A172 (cell line): ENCODE measurements around the gene METTL15. TPM values are rescaled to one million over a fixed set of nuclear protein-coding genes. Genes with fewer than 3 reads are reported as not detected.
"Not testable (repeated sequence)": the region's sequence is repeated elsewhere in the genome, so short reads cannot be mapped to it uniquely, and the experiment has no call there.

Source experiments
- DNase-seq: peaks from one replicate; pipeline ENCODE4 v3.0.0-alpha.2; 2015; ENCODE audit warnings: low spot score
- total RNA-seq: library from RNA; depleted of rRNA; stranded (reverse); fragments of >200 nt; shearing (Covaris generic); gene quantifications from 2 replicates; pipeline ENCODE4 v1.2.3, GENCODE V29; 2014

Gene METTL15
- total RNA-seq, 1 experiment from 2014 or later = 21.2 TPM

- DNase-seq = no peak
These were observed 87.3 kb downstream of the METTL15 start for GRCh38 chr11:28195449-28195848.

GRCh38 chr11:28209906-28210305 is 101.7 kb downstream of the METTL15 start:
- DNase-seq = no peak

- DNase-seq = not testable (repeated sequence)
These were observed 113.9 kb downstream of the METTL15 start for GRCh38 chr11:28222063-28222462.

GRCh38 chr11:28223577-28223976 is 115.4 kb downstream of the METTL15 start:
- DNase-seq = no peak

- no peak for DNase-seq
These were observed 115.8 kb downstream of the METTL15 start for GRCh38 chr11:28223994-28224393.

- DNase-seq = no peak
These were observed 119.3 kb downstream of the METTL15 start for GRCh38 chr11:28227460-28227859.

GRCh38 chr11:28228196-28228895 is 120.2 kb downstream of the METTL15 start:
- DNase-seq = no peak

- no peak for DNase-seq
These were observed 123.3 kb downstream of the METTL15 start for GRCh38 chr11:28231475-28231874.

GRCh38 chr11:28232649-28233048 is 124.5 kb downstream of the METTL15 start:
- no peak for DNase-seq

GRCh38 chr11:28241760-28242159 is 133.6 kb downstream of the METTL15 start:
- no peak for DNase-seq

GRCh38 chr11:28242596-28242995 is 134.4 kb downstream of the METTL15 start:
- no peak for DNase-seq

- no peak for DNase-seq
These were observed 134.9 kb downstream of the METTL15 start for GRCh38 chr11:28243061-28243460.

GRCh38 chr11:28243581-28243980 is 135.4 kb downstream of the METTL15 start:
- DNase-seq = no peak

GRCh38 chr11:28245131-28245530 is 136.9 kb downstream of the METTL15 start:
- DNase-seq = no peak

GRCh38 chr11:28250192-28250591 is 142.0 kb downstream of the METTL15 start:
- DNase-seq = no peak

- DNase-seq = no peak
These were observed 143.1 kb downstream of the METTL15 start for GRCh38 chr11:28251257-28251656.

- no peak for DNase-seq
These were observed 149.6 kb downstream of the METTL15 start for GRCh38 chr11:28257761-28258160.

GRCh38 chr11:28259177-28259843 is 151.1 kb downstream of the METTL15 start:
- DNase-seq = no peak

- DNase-seq = no peak
These were observed 160.7 kb downstream of the METTL15 start for GRCh38 chr11:28268925-28269324.

- no peak for DNase-seq
These were observed 161.4 kb downstream of the METTL15 start for GRCh38 chr11:28269586-28269985.

- DNase-seq = not testable (repeated sequence)
These were observed 164.1 kb downstream of the METTL15 start for GRCh38 chr11:28272247-28272646.

- no peak for DNase-seq
These were observed 166.0 kb downstream of the METTL15 start for GRCh38 chr11:28274216-28274615.

- no peak for DNase-seq
These were observed 176.0 kb downstream of the METTL15 start for GRCh38 chr11:28284196-28284595.
